ENCODE measurements around the gene GPRASP3.
A peak's percentile ranks its signal among the peaks of the same experiment; 100 is the strongest.

The GPRASP3 gene

DNA sequence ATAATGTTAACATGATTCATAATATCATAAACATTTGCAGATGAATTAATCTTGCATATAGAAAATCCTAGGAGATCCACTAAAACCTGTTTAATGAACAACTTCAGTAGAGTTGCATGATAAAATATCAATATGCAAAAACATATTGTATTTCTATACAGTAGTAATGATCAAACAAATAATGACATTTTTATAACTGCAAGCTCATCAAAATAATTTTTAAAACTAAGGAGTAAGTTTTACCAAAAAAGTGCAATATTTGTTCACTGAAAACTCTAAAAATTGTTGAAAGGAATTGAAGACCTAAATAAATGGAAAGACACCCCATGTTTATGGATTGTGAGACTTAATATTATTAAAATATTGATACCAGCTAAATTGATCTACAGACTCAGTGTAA lies 24.2 kb upstream of the GPRASP3 start:
- H3K36me3 ChIP-seq (ENCODE audit: low read depth) = no peaks in the 10 kb centered on the region
- DNase-seq (ENCODE audit: low spot score) (no peak), ATAC-seq (ENCODE audit: low read depth) (no peak)
- no peaks in the 10 kb centered on the region for H3K4me1 ChIP-seq (ENCODE audit: insufficient read depth, poor library complexity, severe bottlenecking)
- H3K27me3 ChIP-seq (ENCODE audit: insufficient read depth, poor library complexity, severe bottlenecking) = no peaks in the 10 kb centered on the region
- TF ChIP-seq, protein P1, sequence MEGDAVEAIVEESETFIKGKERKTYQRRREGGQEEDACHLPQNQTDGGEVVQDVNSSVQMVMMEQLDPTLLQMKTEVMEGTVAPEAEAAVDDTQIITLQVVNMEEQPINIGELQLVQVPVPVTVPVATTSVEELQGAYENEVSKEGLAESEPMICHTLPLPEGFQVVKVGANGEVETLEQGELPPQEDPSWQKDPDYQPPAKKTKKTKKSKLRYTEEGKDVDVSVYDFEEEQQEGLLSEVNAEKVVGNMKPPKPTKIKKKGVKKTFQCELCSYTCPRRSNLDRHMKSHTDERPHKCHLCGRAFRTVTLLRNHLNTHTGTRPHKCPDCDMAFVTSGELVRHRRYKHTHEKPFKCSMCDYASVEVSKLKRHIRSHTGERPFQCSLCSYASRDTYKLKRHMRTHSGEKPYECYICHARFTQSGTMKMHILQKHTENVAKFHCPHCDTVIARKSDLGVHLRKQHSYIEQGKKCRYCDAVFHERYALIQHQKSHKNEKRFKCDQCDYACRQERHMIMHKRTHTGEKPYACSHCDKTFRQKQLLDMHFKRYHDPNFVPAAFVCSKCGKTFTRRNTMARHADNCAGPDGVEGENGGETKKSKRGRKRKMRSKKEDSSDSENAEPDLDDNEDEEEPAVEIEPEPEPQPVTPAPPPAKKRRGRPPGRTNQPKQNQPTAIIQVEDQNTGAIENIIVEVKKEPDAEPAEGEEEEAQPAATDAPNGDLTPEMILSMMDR (IDR thresholded peaks at IDR 0.05; ENCODE audit: poor library complexity, severe bottlenecking) = no peak
- no peaks in the 10 kb centered on the region for H3K9me3 ChIP-seq (ENCODE audit: severe bottlenecking)
- H3K4me3 ChIP-seq (ENCODE audit: severe bottlenecking) = no peak overlapping the region
- H3K27ac ChIP-seq (ENCODE audit: poor library complexity, severe bottlenecking) = no peak overlapping the region

DNA sequence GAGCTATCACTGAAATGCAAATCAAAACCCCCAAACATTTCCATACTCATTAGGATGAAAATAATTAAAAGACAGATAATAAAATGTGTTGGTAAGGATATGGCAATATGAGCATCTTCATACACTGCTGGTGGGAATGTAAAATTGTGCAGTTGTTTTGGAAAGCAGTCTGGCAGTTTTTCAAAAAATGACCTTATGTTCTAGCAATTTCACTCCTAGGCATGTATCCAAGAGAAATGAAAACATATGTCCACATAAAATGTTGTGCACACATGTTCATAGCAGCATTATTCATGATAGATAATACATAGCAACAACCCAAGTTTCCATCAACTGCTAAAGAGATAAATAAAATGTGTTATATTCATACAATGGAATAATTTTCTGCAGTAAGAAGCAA lies 23.0 kb upstream of the GPRASP3 start:
- Histone ChIP-seq H3K4me3 (ENCODE audit: severe bottlenecking) (no peak overlapping the region), H3K27ac (ENCODE audit: poor library complexity, severe bottlenecking) (no peak overlapping the region), H3K9me3 (ENCODE audit: severe bottlenecking) (no peaks in the 10 kb centered on the region), H3K4me1 (ENCODE audit: insufficient read depth, poor library complexity, severe bottlenecking) (no peaks in the 10 kb centered on the region), H3K36me3 (ENCODE audit: low read depth) (no peaks in the 10 kb centered on the region), H3K27me3 (ENCODE audit: insufficient read depth, poor library complexity, severe bottlenecking) (no peaks in the 10 kb centered on the region)
- TF ChIP-seq, protein P1 (IDR thresholded peaks at IDR 0.05; ENCODE audit: poor library complexity, severe bottlenecking) = no peak
- ATAC-seq (ENCODE audit: low read depth) (no peak), DNase-seq (ENCODE audit: low spot score) (no peak)

DNA sequence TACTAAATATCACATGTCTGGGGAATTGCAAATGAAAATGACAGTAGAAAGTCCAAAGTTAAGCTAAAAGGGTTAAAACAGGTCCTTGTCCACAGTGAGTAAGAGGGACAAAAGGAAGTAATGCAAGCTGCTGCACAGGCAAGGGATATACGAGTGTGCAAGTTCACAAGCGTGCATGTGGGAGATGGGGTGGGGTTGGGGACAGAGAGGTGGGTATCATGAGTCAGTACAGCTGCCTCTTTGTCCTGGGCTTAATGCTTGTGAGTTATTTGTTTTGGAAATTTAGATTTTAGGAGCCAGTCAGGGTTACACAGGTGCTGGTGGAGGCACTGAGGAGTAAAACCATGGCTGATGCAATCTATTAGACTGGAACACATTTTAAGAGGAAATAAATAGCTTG lies 11.6 kb upstream of the GPRASP3 start:
- no peaks in the 10 kb centered on the region for H3K36me3 ChIP-seq (ENCODE audit: low read depth)
- no peaks in the 10 kb centered on the region for H3K27me3 ChIP-seq (ENCODE audit: insufficient read depth, poor library complexity, severe bottlenecking)
- DNase-seq (ENCODE audit: low spot score) (no peak), ATAC-seq (ENCODE audit: low read depth) (no peak)
- H3K27ac ChIP-seq (ENCODE audit: poor library complexity, severe bottlenecking) = no peak overlapping the region
- H3K4me1 ChIP-seq (ENCODE audit: insufficient read depth, poor library complexity, severe bottlenecking) = no peaks in the 10 kb centered on the region
- no peaks in the 10 kb centered on the region for H3K9me3 ChIP-seq (ENCODE audit: severe bottlenecking)
- no peak overlapping the region for H3K4me3 ChIP-seq (ENCODE audit: severe bottlenecking)
- TF ChIP-seq, protein P1 (IDR thresholded peaks at IDR 0.05; ENCODE audit: poor library complexity, severe bottlenecking) = no peak

DNA sequence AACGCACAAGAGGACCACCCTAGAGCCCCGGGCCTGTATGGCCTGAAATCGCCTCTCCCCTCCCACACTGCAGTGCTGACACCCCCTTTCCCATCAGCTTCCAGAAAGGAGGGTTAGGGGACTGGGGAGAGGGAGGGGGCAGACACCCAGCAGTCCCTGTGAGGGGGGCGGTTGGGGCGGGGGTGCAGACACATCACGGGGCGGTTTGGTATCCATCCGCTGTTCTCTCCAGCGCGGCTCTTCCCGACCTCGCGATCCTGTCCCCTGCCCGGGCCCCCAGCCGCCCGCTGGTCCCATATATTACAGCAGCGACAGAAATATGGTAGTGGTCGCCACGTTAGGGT lies 8.7 kb upstream of the GPRASP3 start:
- H3K4me1 ChIP-seq (ENCODE audit: insufficient read depth, poor library complexity, severe bottlenecking) = no peaks in the 10 kb centered on the region
- no peak overlapping the region for H3K27ac ChIP-seq (ENCODE audit: poor library complexity, severe bottlenecking)
- DNase-seq (ENCODE audit: low spot score) = no peak
- TF ChIP-seq, protein P1 (IDR thresholded peaks at IDR 0.05; ENCODE audit: poor library complexity, severe bottlenecking) = no peak
- H3K4me3 ChIP-seq (ENCODE audit: severe bottlenecking) = peak overlapping the region; percentile 50
- H3K27me3 ChIP-seq (ENCODE audit: insufficient read depth, poor library complexity, severe bottlenecking) = no peaks in the 10 kb centered on the region
- no peak for ATAC-seq (ENCODE audit: low read depth)
- no peaks in the 10 kb centered on the region for H3K9me3 ChIP-seq (ENCODE audit: severe bottlenecking)
- H3K36me3 ChIP-seq (ENCODE audit: low read depth) = no peaks in the 10 kb centered on the region

DNA sequence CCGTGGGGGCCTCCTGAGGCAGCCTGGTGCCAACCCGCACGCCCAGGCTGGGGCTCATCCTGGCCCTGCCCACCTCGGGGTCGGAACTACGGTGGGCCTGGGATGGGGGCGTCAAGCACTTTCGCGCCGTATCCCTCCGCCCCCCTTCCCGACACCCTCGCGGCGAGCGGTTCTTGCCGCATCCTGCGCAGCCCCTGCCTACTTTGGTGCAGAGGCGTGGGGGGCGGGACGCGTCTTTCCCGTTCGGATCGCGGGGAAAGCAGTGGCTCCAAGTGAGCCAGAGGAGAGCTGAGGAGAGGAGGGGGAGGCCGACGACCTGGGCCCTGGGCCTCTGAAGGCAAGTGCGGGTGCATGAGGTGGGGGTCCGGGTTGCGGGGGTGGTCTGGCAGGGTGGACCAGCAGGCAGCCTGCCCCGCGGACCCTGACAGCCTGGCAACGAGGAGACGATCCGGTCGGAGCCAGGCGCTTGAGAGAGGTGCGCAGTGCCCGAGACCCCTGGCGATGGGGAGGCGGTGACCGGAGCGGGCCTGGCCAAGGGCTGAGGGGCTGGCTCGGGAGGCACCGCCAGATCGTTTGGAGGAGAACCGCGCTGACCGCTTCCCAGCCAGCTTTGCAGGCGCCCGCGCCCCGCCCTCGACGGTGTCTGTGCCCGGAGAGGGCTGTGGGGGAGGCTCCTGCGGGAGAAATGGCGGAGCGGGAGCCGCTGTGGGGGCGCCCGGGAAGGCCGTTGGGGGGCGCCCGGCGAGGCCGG lies 8.2 kb upstream of the GPRASP3 start, which contains the start of gene GPRASP2:
GPRASP2 (plus strand) TSS at position 233 of the 751 bp plus-strand sequence. CDS start 2,422 bp downstream, outside the sequence.
- Histone ChIP-seq H3K27ac (ENCODE audit: poor library complexity, severe bottlenecking) (no peak within 1 kb of the TSS), H3K9me3 (ENCODE audit: severe bottlenecking) (no peaks in the 10 kb centered on the region), H3K36me3 (ENCODE audit: low read depth) (no peaks in the 10 kb centered on the region), H3K27me3 (ENCODE audit: insufficient read depth, poor library complexity, severe bottlenecking) (no peaks in the 10 kb centered on the region), H3K4me3 (ENCODE audit: severe bottlenecking) (peak within 1 kb of the TSS; percentile 50), H3K4me1 (ENCODE audit: insufficient read depth, poor library complexity, severe bottlenecking) (no peaks in the 10 kb centered on the region)
- peak; percentile 80 for ATAC-seq (ENCODE audit: low read depth)
- TF ChIP-seq, protein P1 (IDR thresholded peaks at IDR 0.05; ENCODE audit: poor library complexity, severe bottlenecking) = no peak
- no peak for DNase-seq (ENCODE audit: low spot score)
